Lower lobe of right lung (tissue), 2 donors: ENCODE results near the gene TMEM9. TPM values are rescaled to one million over a fixed set of nuclear protein-coding genes. Genes with fewer than 3 reads are reported as not detected.

Experiments
- ATAC-seq, 2 donors: fragments of 200-7000 bp; cut with Tn5 transposase; one replicate each; pipeline ENCODE4 v1.9.1; 2020 to 2022; ENCODE audit warnings: mild to moderate bottlenecking in 2 of 2, moderate library complexity in 2 of 2
- DNase-seq: peaks from one replicate; pipeline ENCODE4 v3.0.0-alpha.2; 2020
- H3K27ac ChIP-seq: fragments of 200-600 bp; one replicate; pipeline ENCODE4 v1.8.0; 2022
- H3K27me3 ChIP-seq: fragments of 200-600 bp; one replicate; pipeline ENCODE4 v1.8.0; 2022; ENCODE audit warnings: low read depth
- H3K36me3 ChIP-seq: fragments of 200-600 bp; one replicate; pipeline ENCODE4 v1.8.0; 2022; ENCODE audit warnings: mild to moderate bottlenecking
- H3K4me1 ChIP-seq: fragments of 200-600 bp; one replicate; pipeline ENCODE4 v1.8.0; 2022
- H3K4me3 ChIP-seq: fragments of 200-600 bp; one replicate; pipeline ENCODE4 v1.8.0; 2022; ENCODE audit warnings: mild to moderate bottlenecking
- H3K9me3 ChIP-seq: fragments of 200-600 bp; one replicate; pipeline ENCODE4 v1.8.0; 2022
- CTCF ChIP-seq: fragments of 200-600 bp; IDR thresholded peaks from one replicate; pipeline ENCODE4 v1.8.0; 2022; ENCODE audit warnings: antibody characterized with exemption, mild to moderate bottlenecking
- intact Hi-C: fragments of 100-400 bp; cut with DNase I; formaldehyde crosslinking; loops from one replicate; pipeline ENCODE4 v1.11.0; 2022
- total RNA-seq: library from RNA; stranded (reverse); fragmentation: NEBNext Ultra II Directional; extraction: Animal tissue kit (Norgen Biotek cat#: 25700); gene quantifications from one replicate; pipeline ENCODE4 v1.2.1, GENCODE V29; 2021
- donor health status: DM: no; HTN: yes; CAD: no; lungs with severe emphysema.

Gene TMEM9
- total RNA-seq, 1 donor from 2014 or later, result 47.9 TPM

GRCh38 chr1:201181323-201181722 lies 27.0 kb upstream of the TMEM9 start:
- Histone ChIP-seq H3K4me1 (no peaks in the 10 kb centered on the region), H3K36me3 (no peaks in the 10 kb centered on the region), H3K4me3 (no peak overlapping the region), H3K27me3 (no peaks in the 10 kb centered on the region), H3K9me3 (no peaks in the 10 kb centered on the region), H3K27ac (no peak overlapping the region)
- DNase-seq (no peak), ATAC-seq (no peak)
- intact Hi-C loops, result no loop called here
- no peak for TF ChIP-seq CTCF

GRCh38 chr1:201180901-201181300 lies 26.6 kb upstream of the TMEM9 start:
- Histone ChIP-seq H3K4me1 (no peaks in the 10 kb centered on the region), H3K9me3 (no peaks in the 10 kb centered on the region), H3K27me3 (no peaks in the 10 kb centered on the region), H3K36me3 (no peaks in the 10 kb centered on the region), H3K27ac (no peak overlapping the region), H3K4me3 (no peak overlapping the region)
- ATAC-seq (no peak), DNase-seq (no peak)
- no peak for TF ChIP-seq CTCF
- intact Hi-C loops, result no loop called here

GRCh38 chr1:201180141-201180540 lies 25.9 kb upstream of the TMEM9 start:
- no peak for TF ChIP-seq CTCF
- ATAC-seq (no peak), DNase-seq (no peak)
- Histone ChIP-seq H3K4me1 (no peaks in the 10 kb centered on the region), H3K27me3 (no peaks in the 10 kb centered on the region), H3K36me3 (no peaks in the 10 kb centered on the region), H3K27ac (no peak overlapping the region), H3K4me3 (no peak overlapping the region), H3K9me3 (no peaks in the 10 kb centered on the region)
- intact Hi-C loops, result no loop called here

- no peaks in the 10 kb centered on the region for H3K9me3 ChIP-seq
- H3K4me3 ChIP-seq, result no peak overlapping the region
- DNase-seq, result no peak
- intact Hi-C loops, result no loop called here
- no peaks in the 10 kb centered on the region for H3K4me1 ChIP-seq
- no peak for TF ChIP-seq CTCF
- H3K27ac ChIP-seq, result no peak overlapping the region
- ATAC-seq, result no peak
- no peaks in the 10 kb centered on the region for H3K36me3 ChIP-seq
- H3K27me3 ChIP-seq, result no peaks in the 10 kb centered on the region
Measured at GRCh38 chr1:201178718-201179117, 24.4 kb upstream of the TMEM9 start.

- intact Hi-C loops, result no loop called here
- Histone ChIP-seq H3K4me1 (peaks cover under 1% of the 10 kb centered on the region), H3K27ac (no peak overlapping the region), H3K9me3 (no peaks in the 10 kb centered on the region), H3K27me3 (no peaks in the 10 kb centered on the region), H3K4me3 (no peak overlapping the region), H3K36me3 (no peaks in the 10 kb centered on the region)
- DNase-seq, result no peak
- no peak for TF ChIP-seq CTCF
- ATAC-seq, result peak; percentile 66 to 78
Measured at GRCh38 chr1:201176940-201177339, 22.7 kb upstream of the TMEM9 start.
